GM20431 (cell line): ENCODE results near the gene SLC4A1.

Source experiments
- in situ Hi-C: fragments of 300-500 bp; cut with MseI, MboI; formaldehyde crosslinking; loops from one replicate; pipeline ENCODE4 v1.15.0; 2020; ENCODE audit warnings: low sequenced_read_pairs; ENCODE audit not compliant: unreplicated experiment

Gene SLC4A1

GRCh38 chr17:44267818-44268490 lies at the start of gene SLC4A1:
TSS of gene SLC4A1 (minus strand) at chr17:44268135. CDS start at chr17:44262866, 5,269 bp downstream.
- in situ Hi-C loops, result no loop called here

GRCh38 chr17:44317545-44317944 lies 49.6 kb upstream of the SLC4A1 start:
- in situ Hi-C loops, result loop anchor here (10.0 kb wide), 1 partner anchor 63 kb away; no protein-coding TSS in a partner anchor

- in situ Hi-C loops, result loop anchor here (10.0 kb wide), 1 partner anchor 61 kb away; no protein-coding TSS in a partner anchor
Measured at GRCh38 chr17:44315760-44316731, 48.1 kb upstream of the SLC4A1 start.

GRCh38 chr17:44314869-44315661 lies 47.1 kb upstream of the SLC4A1 start:
- in situ Hi-C loops, result loop anchor here (10.0 kb wide), 1 partner anchor 60 kb away; no protein-coding TSS in a partner anchor

- in situ Hi-C loops, result loop anchor here (10.0 kb wide), 1 partner anchor 60 kb away; no protein-coding TSS in a partner anchor
Measured at GRCh38 chr17:44314524-44314868, 46.6 kb upstream of the SLC4A1 start.

- in situ Hi-C loops, result loop anchor here (10.0 kb wide), 1 partner anchor 59 kb away; no protein-coding TSS in a partner anchor
Measured at GRCh38 chr17:44314031-44314430, 46.1 kb upstream of the SLC4A1 start.

GRCh38 chr17:44312396-44313104 lies 44.6 kb upstream of the SLC4A1 start:
- in situ Hi-C loops, result loop anchor here (10.0 kb wide), 1 partner anchor 58 kb away; no protein-coding TSS in a partner anchor

- in situ Hi-C loops, result loop anchor here (10.0 kb wide), 1 partner anchor 57 kb away; no protein-coding TSS in a partner anchor
Measured at GRCh38 chr17:44311562-44312181, 43.7 kb upstream of the SLC4A1 start.

- in situ Hi-C loops, result loop anchor here (10.0 kb wide), 1 partner anchor 56 kb away; no protein-coding TSS in a partner anchor
Measured at GRCh38 chr17:44310609-44311376, 42.9 kb upstream of the SLC4A1 start.

- in situ Hi-C loops, result loop anchor here (10.0 kb wide), 1 partner anchor 55 kb away; no protein-coding TSS in a partner anchor
Measured at GRCh38 chr17:44310188-44310587, 42.3 kb upstream of the SLC4A1 start.

- in situ Hi-C loops, result no loop called here
Measured at GRCh38 chr17:44309472-44309871, 41.5 kb upstream of the SLC4A1 start.

- in situ Hi-C loops, result no loop called here
Measured at GRCh38 chr17:44308865-44309264, 40.9 kb upstream of the SLC4A1 start.

GRCh38 chr17:44308320-44308818 lies 40.4 kb upstream of the SLC4A1 start, which contains the start of gene RUNDC3A:
TSS of gene RUNDC3A (plus strand) at chr17:44308601. CDS start at chr17:44308833, 232 bp downstream.
- in situ Hi-C loops, result no loop called here

GRCh38 chr17:44307387-44308186 lies 39.7 kb upstream of the SLC4A1 start:
- in situ Hi-C loops, result no loop called here

GRCh38 chr17:44304651-44305050 lies 36.7 kb upstream of the SLC4A1 start:
- in situ Hi-C loops, result no loop called here

GRCh38 chr17:44297975-44298374 lies 30.0 kb upstream of the SLC4A1 start:
- in situ Hi-C loops, result no loop called here
